WTC11 (cell line): ENCODE measurements around the gene S1PR3. TPM values are rescaled to one million over a fixed set of nuclear protein-coding genes. Genes with fewer than 3 reads are reported as not detected.

ENCODE experiments used
- ATAC-seq: fragments of 200-7000 bp; cut with Tn5 transposase; 2 replicates; pipeline ENCODE4 v1.10.0; 2021; ENCODE audit warnings: mild to moderate bottlenecking, moderate library complexity
- CTCF ChIA-PET: fragments of 300-600 bp; sonication (Branson Sonifier 250); formaldehyde crosslinking; loops from one replicate; lab custom pipeline; 2021; ENCODE audit warnings: antibody characterized with exemption; lab: Charles Lee
- POLR2A ChIA-PET: fragments of 350-600 bp; sonication (Branson Sonifier 250); formaldehyde crosslinking; loops from one replicate; lab custom pipeline; 2021; ENCODE audit warnings: antibody characterized with exemption; lab: Charles Lee
- DNase-seq: peaks from one replicate; pipeline ENCODE4 v3.0.0; 2021; ENCODE audit warnings: low spot score
- H3K27ac Mint-ChIP-seq: 2 replicates; pipeline ENCODE4 v1.8.0; 2021; ENCODE audit warnings: mixed read lengths
- H3K27me3 Mint-ChIP-seq: 2 replicates; pipeline ENCODE4 v1.8.0; 2021; ENCODE audit warnings: low read depth, mild to moderate bottlenecking, moderate library complexity, mixed read lengths
- H3K36me3 Mint-ChIP-seq: 2 replicates; pipeline ENCODE4 v1.8.0; 2021; ENCODE audit warnings: mixed read lengths
- H3K4me1 Mint-ChIP-seq: 2 replicates; pipeline ENCODE4 v1.8.0; 2022; ENCODE audit warnings: mixed read lengths
- H3K4me3 Mint-ChIP-seq: 2 replicates; pipeline ENCODE4 v1.8.0; 2021; ENCODE audit warnings: mild to moderate bottlenecking, moderate library complexity, mixed read lengths
- H3K9me3 Mint-ChIP-seq: 2 replicates; pipeline ENCODE4 v1.8.0; 2021; ENCODE audit warnings: mixed read lengths
- AFF4 ChIP-seq: sonication (generic); formaldehyde crosslinking; IDR thresholded peaks from 2 replicates; pipeline ENCODE4 v1.8.1; 2023; ENCODE audit warnings: mild to moderate bottlenecking, missing genetic modification reagents, borderline replicate concordance
- ATF1 ChIP-seq: sonication (generic); formaldehyde crosslinking; IDR thresholded peaks from 2 replicates; pipeline ENCODE4 v1.8.1; 2023; ENCODE audit warnings: mild to moderate bottlenecking, moderate library complexity, missing genetic modification reagents
- CBFB ChIP-seq: sonication (generic); formaldehyde crosslinking; IDR thresholded peaks from 2 replicates; pipeline ENCODE4 v1.8.1; 2022; ENCODE audit warnings: mild to moderate bottlenecking, low read depth, missing genetic modification reagents
- CREB1 ChIP-seq: sonication (generic); formaldehyde crosslinking; IDR thresholded peaks from 2 replicates; pipeline ENCODE4 v1.8.0; 2023; ENCODE audit warnings: mild to moderate bottlenecking, missing genetic modification reagents
- ESRRA ChIP-seq: sonication (generic); formaldehyde crosslinking; IDR thresholded peaks from 2 replicates; pipeline ENCODE4 v1.8.1; 2022; ENCODE audit warnings: mild to moderate bottlenecking, missing genetic modification reagents, borderline replicate concordance
- FOXK1 ChIP-seq: sonication (generic); formaldehyde crosslinking; IDR thresholded peaks from 2 replicates; pipeline ENCODE4 v1.8.0; 2022; ENCODE audit warnings: mild to moderate bottlenecking, moderate library complexity, missing genetic modification reagents
- FOXP4 ChIP-seq: sonication (generic); formaldehyde crosslinking; IDR thresholded peaks from 2 replicates; pipeline ENCODE4 v1.8.0; 2022; ENCODE audit warnings: mild to moderate bottlenecking, missing genetic modification reagents
- GRHL2 ChIP-seq: fragments of 250-450 bp; sonication (Bioruptor Pico); IDR thresholded peaks from 2 replicates; pipeline ENCODE4 v1.8.0; 2022; ENCODE audit warnings: mild to moderate bottlenecking, moderate library complexity; ENCODE audit not compliant: insufficient replicate concordance, severe bottlenecking
- HMGA2 ChIP-seq: fragments of 250-450 bp; sonication (Bioruptor Pico); IDR thresholded peaks from 2 replicates; pipeline ENCODE4 v1.4.0; 2021; ENCODE audit warnings: mild to moderate bottlenecking, moderate library complexity
- JAZF1 ChIP-seq: fragments of 250-450 bp; sonication (Bioruptor Pico); IDR thresholded peaks from 2 replicates; pipeline ENCODE4 v1.9.0; 2021; ENCODE audit warnings: moderate library complexity, mild to moderate bottlenecking, inconsistent platforms
- JUN ChIP-seq: sonication (generic); formaldehyde crosslinking; IDR thresholded peaks from 2 replicates; pipeline ENCODE4 v1.8.0; 2023; ENCODE audit warnings: mild to moderate bottlenecking, missing genetic modification reagents
- MLX ChIP-seq: sonication (generic); formaldehyde crosslinking; IDR thresholded peaks from 2 replicates; pipeline ENCODE4 v1.8.1; 2023; ENCODE audit warnings: mild to moderate bottlenecking, missing genetic modification reagents, moderate library complexity
- NFE2L1 ChIP-seq: sonication (generic); formaldehyde crosslinking; IDR thresholded peaks from 2 replicates; pipeline ENCODE4 v1.8.1; 2023; ENCODE audit warnings: missing genetic modification reagents
- NR3C1 ChIP-seq: sonication (generic); formaldehyde crosslinking; conservative IDR thresholded peaks from 2 replicates; pipeline ENCODE4 v1.8.1; 2023; ENCODE audit warnings: low read depth, mild to moderate bottlenecking, missing genetic modification reagents
- OVOL2 ChIP-seq: fragments of 250-450 bp; sonication (Bioruptor Pico); IDR thresholded peaks from 2 replicates; pipeline ENCODE4 v1.9.0; 2021; ENCODE audit warnings: mild to moderate bottlenecking, borderline replicate concordance
- RELA ChIP-seq: sonication (generic); formaldehyde crosslinking; IDR thresholded peaks from 2 replicates; pipeline ENCODE4 v1.8.1; 2022; ENCODE audit warnings: missing genetic modification reagents, mild to moderate bottlenecking, borderline replicate concordance
- RORB ChIP-seq: fragments of 250-450 bp; sonication (Bioruptor Pico); IDR thresholded peaks from 2 replicates; pipeline ENCODE4 v1.9.0; 2021; ENCODE audit warnings: mild to moderate bottlenecking
- TEAD1 ChIP-seq: sonication (generic); formaldehyde crosslinking; IDR thresholded peaks from 2 replicates; pipeline ENCODE4 v1.8.0; 2022; ENCODE audit warnings: mild to moderate bottlenecking, missing genetic modification reagents
- TEAD4 ChIP-seq: sonication (generic); formaldehyde crosslinking; IDR thresholded peaks from 2 replicates; pipeline ENCODE4 v1.8.0; 2022; ENCODE audit warnings: mild to moderate bottlenecking, missing genetic modification reagents
- TP53 ChIP-seq: sonication (generic); formaldehyde crosslinking; IDR thresholded peaks from 2 replicates; pipeline ENCODE4 v1.8.1; 2023; ENCODE audit warnings: mild to moderate bottlenecking, missing genetic modification reagents
- USF2 ChIP-seq: sonication (generic); formaldehyde crosslinking; IDR thresholded peaks from 2 replicates; pipeline ENCODE4 v1.8.1; 2023; ENCODE audit warnings: mild to moderate bottlenecking, missing genetic modification reagents, moderate library complexity
- ZBTB43 ChIP-seq: sonication (generic); formaldehyde crosslinking; IDR thresholded peaks from 2 replicates; pipeline ENCODE4 v1.8.1; 2023; ENCODE audit warnings: mild to moderate bottlenecking, missing genetic modification reagents
- ZMAT4 ChIP-seq: fragments of 250-450 bp; sonication (Bioruptor Pico); IDR thresholded peaks from 2 replicates; pipeline ENCODE4 v1.9.0; 2021; ENCODE audit warnings: mild to moderate bottlenecking
- ZNF138 ChIP-seq: sonication (generic); formaldehyde crosslinking; conservative IDR thresholded peaks from 2 replicates; pipeline ENCODE4 v1.8.1; 2022; ENCODE audit warnings: mild to moderate bottlenecking, moderate library complexity, missing genetic modification reagents
- ZNF263 ChIP-seq: sonication (generic); formaldehyde crosslinking; IDR thresholded peaks from 2 replicates; pipeline ENCODE4 v1.8.1; 2022; ENCODE audit warnings: low read depth, mild to moderate bottlenecking, moderate library complexity, missing genetic modification reagents
- ZNF416 ChIP-seq: fragments of 250-450 bp; sonication (Bioruptor Pico); IDR thresholded peaks from 2 replicates; pipeline ENCODE4 v1.9.0; 2021; ENCODE audit warnings: mild to moderate bottlenecking, inconsistent platforms
- ZNF423 ChIP-seq: fragments of 250-450 bp; sonication (Bioruptor Pico); IDR thresholded peaks from 2 replicates; pipeline ENCODE4 v2.1.2; 2022; ENCODE audit warnings: mild to moderate bottlenecking, moderate library complexity
- total RNA-seq: library from RNA; stranded (reverse); gene quantifications from 3 replicates; pipeline ENCODE4 v1.2.3, GENCODE V29; 2021

Gene S1PR3
- total RNA-seq, 1 experiment from 2014 or later: 7.1 TPM

DNA sequence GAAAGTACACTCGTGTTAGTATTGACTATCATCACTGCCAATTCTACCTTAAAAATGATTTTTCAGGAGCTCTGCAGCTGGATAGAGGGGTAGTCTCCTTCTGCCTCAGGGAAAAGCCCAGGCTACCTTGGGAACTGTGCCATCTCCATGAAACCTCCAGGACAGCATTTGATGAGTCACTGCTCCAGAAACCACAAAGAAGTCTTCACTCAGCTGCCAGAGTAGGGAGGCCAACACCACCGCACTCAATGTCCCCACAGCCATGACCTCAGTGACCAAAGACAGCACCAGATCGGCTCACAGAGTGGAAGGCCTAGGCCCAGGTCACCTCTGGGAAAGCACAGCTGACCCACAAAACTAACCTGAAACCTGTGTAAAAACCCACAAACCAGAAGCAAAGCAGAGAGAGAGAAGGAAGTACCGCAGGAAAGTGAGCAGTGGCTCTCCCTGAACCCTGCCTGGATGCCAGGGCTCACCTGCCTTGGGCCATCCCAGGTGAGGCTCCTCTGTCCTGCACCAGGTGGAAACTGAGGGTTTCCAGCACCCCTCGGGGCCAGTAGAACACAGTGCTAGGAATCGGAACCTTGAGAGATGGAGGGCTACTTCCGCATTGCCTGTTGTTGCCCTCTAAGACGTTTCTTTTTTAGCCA, 30.0 kb downstream of the S1PR3 start:
- H3K9me3 Mint-ChIP-seq: peaks cover 22% of the 10 kb centered on the region
- no peak overlapping the region for H3K4me3 Mint-ChIP-seq
- H3K27me3 Mint-ChIP-seq: no peaks in the 10 kb centered on the region
- H3K27ac Mint-ChIP-seq: no peak overlapping the region; the same call in 1 of the 2 replicates
- ATAC-seq (no peak), DNase-seq (no peak)
- CTCF ChIA-PET: no interaction called here
- TF ChIP-seq ZNF138 (no peak), OVOL2 (CRISPR knock-in tag) (no peak), CREB1 (CRISPR knock-in tag) (no peak), MLX (CRISPR knock-in tag) (no peak), NFE2L1 (CRISPR knock-in tag) (no peak), CBFB (no peak), USF2 (CRISPR knock-in tag) (no peak), TEAD1 (no peak), GRHL2 (CRISPR knock-in tag) (no peak), ZNF423 (no peak), AFF4 (CRISPR knock-in tag) (no peak), ESRRA (CRISPR knock-in tag) (no peak)
- H3K4me1 Mint-ChIP-seq: peaks cover 19% of the 10 kb centered on the region
- POLR2A ChIA-PET: no interaction called here
- peaks cover 19% of the 10 kb centered on the region for H3K36me3 Mint-ChIP-seq

DNA sequence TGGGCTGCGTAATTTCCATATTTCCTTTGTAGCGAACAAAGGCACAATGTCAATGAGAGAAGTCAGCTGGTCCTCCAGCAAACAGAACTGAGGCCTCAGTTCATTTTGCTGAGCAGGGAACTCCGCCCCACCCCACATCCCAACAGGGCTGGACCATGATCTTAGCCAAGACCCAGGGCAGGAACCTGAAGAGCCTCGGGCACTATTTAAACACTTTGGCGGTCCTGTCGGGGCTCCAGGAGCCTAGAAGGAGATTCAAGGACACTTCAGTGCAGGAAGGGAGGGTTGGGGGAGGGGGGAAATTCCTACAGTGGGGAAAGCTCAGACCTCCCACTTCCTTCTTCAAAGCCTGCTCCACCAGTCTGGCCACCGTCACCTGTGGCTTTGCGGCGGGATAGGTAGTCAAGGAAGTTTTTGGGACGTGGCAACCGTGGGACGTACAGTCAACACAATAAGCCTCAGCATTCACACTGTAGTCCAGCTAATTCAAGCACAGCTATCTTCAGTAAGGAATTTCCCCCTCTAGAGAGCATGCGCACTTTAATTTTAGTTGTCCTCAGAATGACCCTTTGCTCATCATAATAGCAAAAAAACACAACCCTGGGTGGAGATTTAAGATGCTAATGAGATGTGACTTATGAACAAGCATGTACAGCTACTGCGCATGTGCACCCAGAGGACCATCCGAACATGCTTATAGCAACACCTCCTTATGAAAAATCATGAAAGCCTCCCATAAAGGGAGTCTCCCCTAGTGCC, 30.9 kb downstream of the S1PR3 start:
- Mint-ChIP-seq H3K36me3 (peaks cover 19% of the 10 kb centered on the region), H3K4me3 (no peak overlapping the region), H3K27ac (no peak overlapping the region; the same call in 1 of the 2 replicates), H3K4me1 (peaks cover 19% of the 10 kb centered on the region), H3K9me3 (peaks cover 18% of the 10 kb centered on the region), H3K27me3 (no peaks in the 10 kb centered on the region)
- ATAC-seq (peak; percentile 69), DNase-seq (no peak)
- ChIA-PET POLR2A (no interaction called here), CTCF (no interaction called here)
- no peak for TF ChIP-seq NR3C1 (CRISPR knock-in tag)
- no peak for TF ChIP-seq FOXP4 (CRISPR knock-in tag)
- TF ChIP-seq ZMAT4 (CRISPR knock-in tag): no peak
- no peak for TF ChIP-seq TP53 (CRISPR knock-in tag)
- no peak for TF ChIP-seq ZBTB43 (CRISPR knock-in tag)
- TF ChIP-seq JUN: no peak
- no peak for TF ChIP-seq FOXK1
- no peak for TF ChIP-seq JAZF1 (CRISPR knock-in tag)
- TF ChIP-seq NFE2L1 (CRISPR knock-in tag): no peak
- TF ChIP-seq ATF1: no peak
- TF ChIP-seq ZNF416: no peak
- TF ChIP-seq RELA (CRISPR knock-in tag): no peak
- TF ChIP-seq HMGA2: no peak
- TF ChIP-seq TEAD4: no peak
- TF ChIP-seq ZNF263 (CRISPR knock-in tag): no peak
- TF ChIP-seq RORB (CRISPR knock-in tag): no peak
